ENCODE data around the gene NBEAL2. TPM values are rescaled to one million over a fixed set of nuclear protein-coding genes. Genes with fewer than 3 reads are reported as not detected.

Gene NBEAL2
- total and polyA plus RNA-seq, 2 of the 8 experiments (the other 6 are each of a cell fraction or from before 2014, with no cell fraction given) = 27.3 to 46.9 TPM

GRCh38 chr3:47020311-47020710 is 40.8 kb downstream of the NBEAL2 start:
- H3K9ac ChIP-seq (replicated peaks in 1 of 4; ENCODE audit: extremely low read depth in 1 of 4, low read depth in 3 of 4, low read length in 3 of 4) = no peak overlapping the region
- H3K27me3 ChIP-seq (replicated peaks in 1 of 4; ENCODE audit: control insufficient read depth in 3 of 4, extremely low read depth in 1 of 4, insufficient read depth in 3 of 4, low read length in 3 of 4) = no peaks in the 10 kb centered on the region
- H2BK120ac ChIP-seq (replicated peaks; ENCODE audit: low read depth, low read length) = no peak overlapping the region
- H3K18ac ChIP-seq (ENCODE audit: extremely low read depth, low read length) = no peak overlapping the region
- no peak overlapping the region for H2BK15ac ChIP-seq (ENCODE audit: low read length)
- H3K79me2 ChIP-seq (ENCODE audit: control insufficient read depth in 1 of 2, insufficient read depth in 2 of 2, low read length in 2 of 2) = peaks cover 0 to 8% of the 10 kb centered on the region in 2 experiments; a peak in 2 of 4 replicates
- DNase-seq (ENCODE audit: low read depth in 1 of 2, low spot score in 2 of 2) = no peak
- no peaks in the 10 kb centered on the region for H3K9me3 ChIP-seq (ENCODE audit: insufficient read depth in 2 of 2, low read depth in 1 of 2, low read length in 1 of 2)
- no peak for FAIRE-seq
- H3K23me2 ChIP-seq (ENCODE audit: low read depth, low read length) = no peaks in the 10 kb centered on the region
- H4K5ac ChIP-seq (ENCODE audit: insufficient read length, low read depth, low read length) = no peak overlapping the region
- ChIA-PET POLR2A (ENCODE audit: partially characterized antibody) (interaction anchor here (0.6 to 2.8 kb wide), 4 partner anchors 10 to 370 kb away, joined by 3 to 15 read pairs (median 3); no protein-coding TSS in a partner anchor), CTCF (ENCODE audit: partially characterized antibody) (interaction anchor here (0.6 to 2.2 kb wide), 5 partner anchors 21 to 421 kb away, joined by 3 to 7 read pairs (median 3); no protein-coding TSS in a partner anchor)
- WGBS, 2 experiments (ENCODE audit: extremely low coverage in 1 of 2, insufficient coverage in 1 of 2, insufficient read length in 1 of 2, insufficient replicate concordance in 2 of 2, low coverage in 1 of 2, low lambda C conversion rate in 2 of 2, missing lambda C conversion rate in 1 of 2) = 92% methylated on average over 4 of the region's 4 CpGs; no CpG with 5 or more reads in 1 of the 2 experiments
- no peak overlapping the region for H2BK20ac ChIP-seq (ENCODE audit: low read length)
- H2AFZ ChIP-seq (ENCODE audit: low read length) = no peak overlapping the region
- no peak overlapping the region for H2BK5ac ChIP-seq (ENCODE audit: low read depth, low read length)
- no peak overlapping the region for H4K91ac ChIP-seq (replicated peaks; ENCODE audit: insufficient read length, low read length)
- no peak overlapping the region for H2BK12ac ChIP-seq (ENCODE audit: low read depth, low read length)
- H3K4ac ChIP-seq (replicated peaks; ENCODE audit: insufficient read length, low read depth, low read length) = no peak overlapping the region
- no peak overlapping the region for H2AK5ac ChIP-seq (ENCODE audit: low read depth, low read length)
- no peak overlapping the region for H3K23ac ChIP-seq (ENCODE audit: insufficient read length)
- no peak overlapping the region for H3K4me2 ChIP-seq (ENCODE audit: insufficient read depth in 1 of 2, low read depth in 2 of 2, low read length in 2 of 2)
- no peak overlapping the region for H4K8ac ChIP-seq (ENCODE audit: extremely low read depth, insufficient read depth, low read length)
- peaks cover 0 to 2% (median 2%) of the 10 kb centered on the region in 4 experiments; a peak in 4 of 7 replicates for H3K4me1 ChIP-seq (replicated peaks in 1 of 4; ENCODE audit: control insufficient read depth in 3 of 4, insufficient read depth in 4 of 4, low read length in 3 of 4)
- H3K27ac ChIP-seq (ENCODE audit: low read depth, low read length) = no peak overlapping the region
- H4K20me1 ChIP-seq (replicated peaks in 1 of 2; ENCODE audit: control insufficient read depth in 1 of 2, insufficient read depth in 2 of 2, low read length in 2 of 2) = no peaks in the 10 kb centered on the region
- H3K56ac ChIP-seq (replicated peaks; ENCODE audit: insufficient read length, low read depth, low read length) = no peak overlapping the region
- H3K14ac ChIP-seq (ENCODE audit: insufficient read length) = no peak overlapping the region
- H3K36me3 ChIP-seq (ENCODE audit: control insufficient read depth in 2 of 4, insufficient read depth in 4 of 4, low read length in 3 of 4) = peaks cover 0 to 26% (median 16%) of the 10 kb centered on the region in 4 experiments; a peak in 5 of 8 replicates
- no peak overlapping the region for H3K4me3 ChIP-seq (ENCODE audit: extremely low read depth in 1 of 4, insufficient read depth in 2 of 4, low read depth in 3 of 4, low read length in 4 of 4)
- H3K79me1 ChIP-seq (ENCODE audit: low read depth, low read length) = no peaks in the 10 kb centered on the region
- TF ChIP-seq CREB1 (IDR thresholded peaks at IDR 0.05) (no peak), CEBPB (IDR thresholded peaks at IDR 0.05; ENCODE audit: low read depth, low read length) (no peak), POU5F1 (IDR thresholded peaks at IDR 0.05; ENCODE audit: low read depth, low read length) (no peak)
